HCEC 1CT (cell line): ENCODE measurements around the gene IL17REL.

Experiments used
- DNase-seq: peaks from one replicate; pipeline ENCODE4 v3.0.0-alpha.2; 2017

IL17REL gene

GRCh38 chr22:50020606-50021005 is 8.0 kb upstream of the IL17REL start:
- no peak for DNase-seq

GRCh38 chr22:50019316-50019715 is 6.8 kb upstream of the IL17REL start:
- no peak for DNase-seq

- DNase-seq: no peak
Measured at GRCh38 chr22:50018608-50019285, 6.2 kb upstream of the IL17REL start.

GRCh38 chr22:50017701-50018224 is 5.2 kb upstream of the IL17REL start:
- no peak for DNase-seq

GRCh38 chr22:50016988-50017700 is 4.6 kb upstream of the IL17REL start:
- no peak for DNase-seq

GRCh38 chr22:50016308-50016987 is 3.9 kb upstream of the IL17REL start:
- DNase-seq: no peak

DNA sequence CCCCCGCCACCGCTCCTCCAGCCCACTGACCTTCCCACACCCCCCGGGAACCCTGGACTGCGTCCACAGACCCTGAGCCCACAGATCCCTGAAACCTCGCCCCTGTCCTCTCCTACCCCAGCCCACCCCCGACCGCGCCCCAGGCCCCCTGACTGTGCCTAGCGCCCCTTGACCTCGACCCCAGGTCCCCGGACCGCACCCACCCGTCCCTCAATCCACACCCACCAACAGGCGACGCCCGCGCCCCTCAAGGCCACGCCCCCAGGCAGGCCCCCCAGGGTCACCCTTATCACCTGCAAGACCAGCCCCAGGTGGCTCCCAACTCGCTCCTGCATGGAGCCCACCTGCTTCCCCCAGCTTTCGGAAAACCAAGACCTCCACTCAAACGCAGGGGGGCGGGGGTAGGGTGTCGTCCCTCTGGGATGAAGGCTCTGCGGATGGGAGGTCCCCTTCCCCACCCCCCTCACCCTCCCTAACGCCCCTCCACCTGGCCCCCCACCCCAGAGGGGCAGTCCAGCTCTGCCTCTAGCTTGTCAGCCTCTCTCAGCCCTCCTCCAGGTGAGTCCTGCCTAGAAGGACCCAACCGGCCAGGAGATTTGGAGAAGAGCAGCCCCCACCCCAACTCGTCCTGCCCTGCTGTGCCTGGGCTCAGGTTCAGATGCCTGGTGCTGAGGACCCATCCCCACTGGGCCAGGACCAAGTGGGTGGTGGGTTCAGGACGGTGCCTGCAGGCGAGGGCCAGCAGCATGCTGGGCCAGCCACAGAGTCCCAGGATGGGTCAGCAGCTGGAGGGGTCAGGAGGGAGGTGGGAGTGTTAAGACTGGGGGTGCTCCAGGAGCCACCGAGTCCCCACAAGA is 3.1 kb upstream of the IL17REL start:
- DNase-seq: no peak

GRCh38 chr22:50014655-50015401 is 2.3 kb upstream of the IL17REL start:
- no peak for DNase-seq

DNA sequence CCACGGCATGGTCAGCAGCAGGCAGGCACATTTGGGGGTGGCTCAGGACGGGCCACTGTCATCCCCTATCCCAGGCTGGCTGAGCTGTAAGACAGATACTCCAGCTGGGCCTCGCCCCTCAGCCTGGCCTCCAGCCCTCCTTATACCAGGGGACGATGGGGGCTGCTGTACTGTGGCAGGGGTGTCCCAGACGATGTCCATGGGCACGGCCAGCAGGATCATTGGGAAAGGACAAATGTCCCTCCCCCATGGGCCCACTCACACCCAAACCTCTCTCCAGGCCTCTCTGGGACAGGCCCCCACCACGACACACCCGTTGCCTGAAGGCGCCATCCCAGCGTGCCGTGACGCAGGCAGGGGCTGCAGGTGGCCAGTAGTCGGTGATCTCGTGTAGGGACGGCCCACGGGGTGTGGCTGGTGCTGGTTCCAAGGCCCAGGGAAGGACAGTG is 1.5 kb upstream of the IL17REL start:
- DNase-seq: no peak

DNA sequence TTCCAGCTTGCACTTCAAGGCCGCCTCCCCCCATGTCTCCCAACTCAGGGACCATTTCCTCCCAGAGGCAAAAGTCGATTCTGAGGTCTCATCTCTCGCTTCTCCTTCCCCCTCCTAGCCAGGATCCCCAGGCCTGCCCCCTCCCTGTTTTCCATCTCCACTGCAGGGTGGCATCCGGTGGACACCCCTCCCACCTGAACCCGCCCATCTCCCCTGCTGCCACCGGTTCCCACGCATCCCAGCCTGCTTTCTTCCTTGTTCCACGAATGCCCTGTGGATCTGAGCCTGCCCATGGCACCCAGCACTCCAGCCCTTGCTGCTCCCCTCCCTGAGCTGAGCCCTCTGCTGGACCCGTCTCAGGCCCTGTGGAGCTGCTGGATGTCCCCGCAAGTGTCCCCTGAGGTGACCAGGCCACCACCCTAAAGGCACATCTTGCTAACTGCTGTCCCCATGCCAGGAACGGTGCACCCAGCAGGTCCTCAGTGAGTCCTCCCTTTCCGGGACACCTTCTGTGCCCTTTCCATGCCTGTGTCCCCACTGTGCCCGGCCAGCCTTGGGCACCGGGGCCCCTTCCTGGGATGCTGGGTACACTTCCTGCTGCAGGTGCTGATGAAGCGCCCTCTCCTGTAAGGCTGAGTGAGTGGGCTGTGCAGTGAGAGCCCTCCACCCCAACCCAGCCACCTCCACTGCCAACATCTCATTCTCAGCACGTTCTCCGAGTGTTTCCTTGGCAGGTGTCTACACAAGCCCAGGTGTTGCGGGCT is 936 bp downstream of the IL17REL start:
- no peak for DNase-seq

- no peak for DNase-seq
Measured at GRCh38 chr22:50010676-50011446, 1.7 kb downstream of the IL17REL start.

DNA sequence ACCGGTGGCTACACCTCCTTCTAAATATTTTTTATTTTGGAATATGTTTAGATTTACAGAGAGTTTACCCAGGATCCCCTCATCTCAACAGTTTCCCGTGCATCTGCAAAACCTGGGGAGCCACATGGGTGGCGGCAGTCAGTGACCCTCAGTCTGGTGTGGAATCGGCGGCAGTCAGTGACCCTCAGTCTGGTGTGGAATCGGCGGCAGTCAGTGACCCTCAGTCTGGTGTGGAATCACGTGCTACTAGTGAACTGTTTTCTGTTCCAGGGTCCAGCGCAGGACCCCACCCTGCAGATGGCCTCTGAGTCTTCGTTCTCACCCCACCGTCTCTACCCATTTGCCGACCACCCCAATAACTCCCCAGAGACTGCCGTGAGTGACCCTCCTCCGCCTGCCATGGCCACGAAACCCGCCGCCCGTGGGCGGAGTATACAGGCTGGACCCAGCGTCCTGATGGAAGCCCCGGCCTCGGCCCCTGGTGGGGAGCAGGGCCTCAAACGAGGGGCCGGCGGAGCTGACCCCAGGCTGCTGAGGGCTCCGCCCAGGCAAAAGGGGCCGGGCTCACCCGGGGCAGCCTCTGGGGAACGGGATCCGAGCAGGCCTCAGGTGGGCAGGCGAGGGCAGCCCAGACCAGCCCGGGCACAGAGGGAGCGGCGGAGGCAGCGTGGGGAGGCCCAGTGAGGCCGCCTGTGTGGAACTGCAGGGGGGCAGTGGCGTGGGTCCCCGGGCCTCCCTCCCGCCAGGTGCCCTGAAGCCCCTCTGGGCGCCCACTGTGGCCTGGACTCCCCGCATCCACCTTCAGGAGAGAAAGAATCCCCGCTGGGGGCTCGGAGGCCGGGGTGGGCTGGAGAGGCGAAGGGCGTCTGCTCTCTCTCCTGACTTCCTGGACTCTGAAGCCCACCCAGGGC is 2.5 kb downstream of the IL17REL start:
- DNase-seq: no peak

GRCh38 chr22:50009251-50009650 is 3.3 kb downstream of the IL17REL start:
- no peak for DNase-seq

DNA sequence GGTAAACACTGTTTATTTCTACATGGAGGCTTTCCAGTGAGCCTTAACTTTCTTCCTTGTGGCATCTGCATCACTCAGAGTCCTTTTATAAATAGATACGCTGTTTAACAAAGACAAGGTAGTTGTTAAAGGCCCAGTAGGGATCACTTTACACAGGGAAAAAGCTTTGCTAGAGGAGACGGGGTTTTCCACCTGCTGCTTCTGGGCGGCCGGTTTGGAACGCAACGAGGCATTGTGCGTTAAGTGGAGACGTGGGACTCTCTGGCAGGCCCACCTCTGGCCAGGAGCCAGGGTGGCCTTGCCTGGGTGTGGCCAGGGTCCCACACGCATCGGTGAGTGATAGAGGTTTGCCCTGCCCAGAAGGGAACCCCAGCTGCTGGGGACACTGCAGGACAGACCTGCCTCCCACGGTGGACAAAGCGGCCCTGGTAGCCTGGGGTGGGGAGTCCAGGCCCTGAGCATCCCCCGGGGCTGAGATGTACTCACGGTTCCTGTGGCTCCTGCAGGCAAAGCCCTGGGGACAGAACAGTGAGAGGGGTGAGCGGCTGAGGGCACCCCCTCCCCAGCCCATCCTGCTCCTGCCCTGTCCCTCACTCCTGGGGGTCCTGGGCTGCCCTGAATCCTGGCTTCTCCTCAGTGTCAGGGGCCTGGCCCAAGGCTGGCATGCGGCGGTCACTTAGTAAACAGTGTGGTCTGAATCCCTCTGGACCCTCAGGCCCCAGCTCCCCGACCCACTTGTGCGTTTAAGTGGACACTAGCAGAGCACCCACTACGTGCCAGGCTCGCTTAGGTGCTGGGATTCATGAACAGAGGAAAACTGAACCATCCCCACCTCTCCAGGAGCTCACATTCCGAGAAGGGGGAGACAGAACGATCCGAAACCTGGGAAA is 4.2 kb downstream of the IL17REL start:
- DNase-seq: no peak

GRCh38 chr22:50007057-50007511 is 5.5 kb downstream of the IL17REL start:
- no peak for DNase-seq

DNA sequence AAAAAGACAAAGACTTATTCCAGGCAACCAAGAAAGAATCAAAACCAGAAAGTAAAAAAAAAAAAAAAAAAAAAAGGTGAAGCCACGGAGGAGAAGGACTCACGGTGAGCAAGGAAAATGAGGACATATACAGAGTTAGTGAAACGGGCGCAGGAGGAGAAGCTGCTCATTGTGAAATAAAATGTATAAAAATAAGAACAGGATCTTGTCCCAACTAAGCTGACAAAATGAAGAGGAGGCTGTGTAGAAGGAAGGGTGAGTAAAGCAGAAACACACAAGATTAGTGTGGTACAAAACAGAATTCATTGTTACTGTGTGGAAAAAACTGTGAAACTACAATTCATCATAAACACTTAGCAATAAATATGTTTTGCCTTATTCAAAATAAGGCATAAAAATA is 7.6 kb downstream of the IL17REL start:
- no peak for DNase-seq

DNA sequence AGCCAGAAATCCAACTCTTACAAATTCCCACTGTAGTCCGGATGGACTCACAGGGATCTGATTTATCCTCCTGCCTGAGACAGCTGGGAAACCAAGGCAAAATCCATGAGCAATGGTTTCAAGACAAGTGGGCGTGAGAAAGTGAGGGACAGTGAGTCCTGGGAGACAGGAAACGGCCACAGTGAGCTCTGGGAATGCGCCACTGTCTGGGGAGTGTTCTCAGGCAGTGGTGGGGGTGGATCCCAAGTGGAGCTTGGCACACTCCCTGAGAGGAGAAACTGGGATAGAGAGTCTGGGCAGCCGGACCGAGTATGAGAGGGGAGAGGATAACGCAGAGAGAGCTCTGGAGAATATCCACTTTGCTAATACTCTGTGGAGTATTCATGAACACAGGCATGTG is 9.8 kb downstream of the IL17REL start:
- no peak for DNase-seq
